Breast epithelium (tissue), 4 donors: ENCODE measurements around the gene CXXC5. TPM values are rescaled to one million over a fixed set of nuclear protein-coding genes. Genes with fewer than 3 reads are reported as not detected.

Source experiments
- DNase-seq, 2 donors: peaks; one replicate each; pipeline ENCODE4 v3.0.0-alpha.2; 2019; ENCODE audit warnings: low spot score in 2 of 2
- H3K27ac ChIP-seq, 2 donors: fragments of 200-600 bp; sonication (generic) in 1 of 2; one replicate each; pipeline ENCODE4 v1.5.1; 2016 to 2019; ENCODE audit warnings: mild to moderate bottlenecking in 1 of 2
- H3K27me3 ChIP-seq, 2 donors: fragments of 200-600 bp; sonication (generic) in 1 of 2; one replicate each; pipeline versions ENCODE4 v1.5.1 to v1.6.0; 2017 to 2019; ENCODE audit warnings: control low read depth in 1 of 2, mild to moderate bottlenecking in 1 of 2
- H3K36me3 ChIP-seq: fragments of 200-600 bp; one replicate; pipeline ENCODE4 v1.5.1; 2019
- H3K4me1 ChIP-seq, 2 donors: fragments of 200-600 bp; sonication (generic); one replicate each; pipeline ENCODE4 v1.5.1; 2016 to 2019; ENCODE audit warnings: control low read depth in 1 of 2
- H3K4me3 ChIP-seq, 3 donors: fragments of 200-600 bp; sonication (generic); 1 replicate in 2 of 3; 2 replicates in 1 of 3; pipeline ENCODE4 v1.5.1; 2016 to 2019; ENCODE audit warnings: mild to moderate bottlenecking in 3 of 3, moderate library complexity in 2 of 3
- H3K9me3 ChIP-seq, 2 donors: fragments of 200-600 bp; sonication (generic) in 1 of 2; one replicate each; pipeline ENCODE4 v1.5.1; 2016 to 2019; ENCODE audit warnings: control low read depth in 1 of 2
- POLR2A ChIP-seq: fragments of 450-650 bp; IDR thresholded peaks from one replicate; pipeline ENCODE4 v1.6.1; 2016; ENCODE audit warnings: antibody characterized with exemption, mild to moderate bottlenecking, moderate library complexity
- POLR2AphosphoS5 ChIP-seq, 3 donors: sonication (generic); formaldehyde crosslinking; IDR thresholded peaks; one replicate each; pipeline ENCODE4 v1.6.1; 2017; ENCODE audit warnings: antibody characterized with exemption in 3 of 3
- intact Hi-C: fragments of 100-400 bp; cut with DNase I; formaldehyde crosslinking; loops from one replicate; pipeline ENCODE4 v1.15.1; 2023; ENCODE audit warnings: low total_unique reads
- total RNA-seq, 3 donors: library from RNA; depleted of rRNA; stranded (reverse); fragments of >200 nt; gene quantifications; one replicate each; pipeline ENCODE4 v1.1.0, GENCODE V29; 2016
- TF ChIP-seq, protein P1 (sequence below), 3 donors: fragments of 450-650 bp; IDR thresholded peaks; one replicate each; pipeline ENCODE4 v1.5.1; 2016 to 2017; ENCODE audit warnings: antibody characterized with exemption in 3 of 3, mild to moderate bottlenecking in 3 of 3, moderate library complexity in 3 of 3

CXXC5 gene
- total RNA-seq, 3 donors from 2014 or later = 33.9 to 66.9 (median 38.3) TPM

DNA sequence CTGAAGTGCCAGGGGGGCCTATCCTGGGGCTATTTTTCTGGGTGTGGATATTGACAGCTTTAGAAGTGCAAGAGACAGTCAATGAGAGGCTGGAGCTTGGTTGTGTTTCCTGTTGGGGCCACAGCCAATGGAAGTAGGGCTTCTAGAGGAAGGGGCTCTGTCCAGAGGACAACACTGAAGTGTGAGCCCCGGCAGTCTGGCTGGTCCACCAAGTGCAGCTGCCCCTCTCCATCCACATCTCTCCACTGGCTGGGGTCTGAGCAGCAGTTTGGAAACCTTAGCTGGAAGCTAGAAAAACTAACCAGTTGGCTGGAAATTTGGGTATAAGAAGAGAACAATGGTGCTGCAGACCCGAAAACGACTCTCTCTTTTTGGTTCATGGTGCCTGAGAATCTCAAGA, 83.1 kb downstream of the CXXC5 start:
- H3K36me3 ChIP-seq = no peaks in the 10 kb centered on the region
- H3K4me3 ChIP-seq = no peak overlapping the region
- intact Hi-C loops = no loop called here
- no peak overlapping the region for H3K27ac ChIP-seq
- H3K9me3 ChIP-seq = no peaks in the 10 kb centered on the region
- no peaks in the 10 kb centered on the region for H3K27me3 ChIP-seq
- no peak for TF ChIP-seq POLR2A
- no peak for DNase-seq
- no peaks in the 10 kb centered on the region for H3K4me1 ChIP-seq

DNA sequence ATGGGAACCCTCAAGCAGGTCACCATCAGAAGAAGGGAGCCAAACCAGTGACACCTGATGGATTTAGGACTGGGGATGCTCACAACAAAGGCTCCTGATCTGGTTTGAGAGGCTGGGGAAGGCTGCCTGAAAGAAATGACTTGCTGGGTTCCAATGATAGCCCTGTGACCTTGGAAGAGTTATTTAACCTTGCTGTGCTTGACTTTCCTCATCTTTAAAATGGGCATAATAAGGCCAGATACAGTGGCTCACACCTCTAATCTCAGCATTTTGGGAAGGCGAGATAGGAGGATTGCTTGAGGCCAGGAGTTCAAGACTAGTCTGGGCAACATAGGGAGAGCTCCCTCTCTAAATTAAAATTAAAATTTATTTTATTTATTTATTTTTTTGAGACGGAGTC, 83.9 kb downstream of the CXXC5 start:
- TF ChIP-seq POLR2A (no peak), POLR2AphosphoS5 (IDR thresholded peaks at IDR 0.05) (no peak)
- TF ChIP-seq, protein P1, sequence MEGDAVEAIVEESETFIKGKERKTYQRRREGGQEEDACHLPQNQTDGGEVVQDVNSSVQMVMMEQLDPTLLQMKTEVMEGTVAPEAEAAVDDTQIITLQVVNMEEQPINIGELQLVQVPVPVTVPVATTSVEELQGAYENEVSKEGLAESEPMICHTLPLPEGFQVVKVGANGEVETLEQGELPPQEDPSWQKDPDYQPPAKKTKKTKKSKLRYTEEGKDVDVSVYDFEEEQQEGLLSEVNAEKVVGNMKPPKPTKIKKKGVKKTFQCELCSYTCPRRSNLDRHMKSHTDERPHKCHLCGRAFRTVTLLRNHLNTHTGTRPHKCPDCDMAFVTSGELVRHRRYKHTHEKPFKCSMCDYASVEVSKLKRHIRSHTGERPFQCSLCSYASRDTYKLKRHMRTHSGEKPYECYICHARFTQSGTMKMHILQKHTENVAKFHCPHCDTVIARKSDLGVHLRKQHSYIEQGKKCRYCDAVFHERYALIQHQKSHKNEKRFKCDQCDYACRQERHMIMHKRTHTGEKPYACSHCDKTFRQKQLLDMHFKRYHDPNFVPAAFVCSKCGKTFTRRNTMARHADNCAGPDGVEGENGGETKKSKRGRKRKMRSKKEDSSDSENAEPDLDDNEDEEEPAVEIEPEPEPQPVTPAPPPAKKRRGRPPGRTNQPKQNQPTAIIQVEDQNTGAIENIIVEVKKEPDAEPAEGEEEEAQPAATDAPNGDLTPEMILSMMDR (IDR thresholded peaks at IDR 0.05) = no peak
- H3K36me3 ChIP-seq = no peaks in the 10 kb centered on the region
- no peak overlapping the region for H3K4me3 ChIP-seq
- H3K4me1 ChIP-seq = no peaks in the 10 kb centered on the region
- no peak for DNase-seq
- no peaks in the 10 kb centered on the region for H3K9me3 ChIP-seq
- intact Hi-C loops = no loop called here
- no peak overlapping the region for H3K27ac ChIP-seq
- no peaks in the 10 kb centered on the region for H3K27me3 ChIP-seq

DNA sequence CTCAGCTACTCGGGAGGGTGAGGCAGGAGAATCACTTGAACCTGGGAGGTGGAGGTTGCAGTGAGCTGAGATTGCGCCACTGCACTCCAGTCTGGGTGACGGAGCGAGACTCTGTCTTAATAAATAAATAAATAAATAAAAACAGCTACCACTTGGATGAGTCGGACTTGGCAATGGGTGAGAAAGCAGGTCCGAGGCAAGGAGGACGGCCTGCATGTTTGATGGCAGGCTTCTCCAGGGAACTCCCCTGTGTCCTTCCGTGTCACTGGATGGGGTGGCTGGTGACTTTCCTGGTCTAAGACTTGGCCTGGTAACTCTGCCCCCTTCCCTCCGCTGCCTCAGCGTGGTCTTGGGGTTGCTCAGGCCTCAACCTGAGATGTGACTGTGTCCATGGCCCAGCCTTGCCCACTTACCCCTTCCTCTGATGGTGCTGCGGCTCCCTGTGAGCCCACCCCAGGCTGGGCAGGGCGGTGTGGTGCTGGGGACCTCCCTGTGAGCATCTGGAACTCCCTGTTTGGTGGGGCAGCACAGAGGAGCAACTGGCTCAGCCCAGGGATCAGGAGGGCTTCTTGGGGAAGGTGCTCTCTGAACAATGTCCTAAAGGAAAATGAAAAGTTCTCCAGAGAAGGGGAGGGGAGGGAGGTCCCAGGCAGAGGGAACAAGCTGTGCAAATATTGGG, 85.0 kb downstream of the CXXC5 start:
- peak overlapping the region; percentile 38 to 40 for H3K27ac ChIP-seq
- DNase-seq = no peak
- H3K27me3 ChIP-seq = no peaks in the 10 kb centered on the region
- H3K4me3 ChIP-seq = no peak overlapping the region
- no peak for TF ChIP-seq POLR2A
- TF ChIP-seq POLR2AphosphoS5 (IDR thresholded peaks at IDR 0.05) = no peak
- TF ChIP-seq, protein P1 (IDR thresholded peaks at IDR 0.05) = no peak
- no peaks in the 10 kb centered on the region for H3K9me3 ChIP-seq
- intact Hi-C loops = no loop called here
- H3K36me3 ChIP-seq = no peaks in the 10 kb centered on the region
- no peaks in the 10 kb centered on the region for H3K4me1 ChIP-seq

Other genes with a start within 250 kb of the CXXC5 start
- 1 to 10 TPM in 2 of 3 donors, under 1 TPM in 1; 0.98 to 2.4 (median 2.2) TPM for gene SPATA24, start 244.3 kb upstream of the CXXC5 start, total RNA-seq
- gene DNAJC18, start 208.8 kb upstream of the CXXC5 start, total RNA-seq = 1 to 10 TPM; 5.4 to 9.5 (median 7.6) TPM
- gene ECSCR, start 185.6 kb upstream of the CXXC5 start, total RNA-seq = 10 to 100 TPM in 2 of 3 donors, 1 to 10 TPM in 1; 6.6 to 39.3 (median 17.4) TPM
- not detected for gene SMIM33, start 177.3 kb upstream of the CXXC5 start, total RNA-seq
- 10 to 100 TPM; 22.0 to 47.9 (median 39.0) TPM for gene STING1, start 165.6 kb upstream of the CXXC5 start, total RNA-seq
- gene UBE2D2, start 87.0 kb upstream of the CXXC5 start, total RNA-seq = 10 to 100 TPM; 55.1 to 68.3 (median 58.1) TPM
- 1 to 10 TPM in 1 of 3 donors, under 1 TPM in 1, not detected in 1; 0.66 to 1.8 TPM for gene PSD2, start 147.5 kb downstream of the CXXC5 start, total RNA-seq